ENCODE results near the gene DBX1. TPM values are rescaled to one million over a fixed set of nuclear protein-coding genes. Genes with fewer than 3 reads are reported as not detected.
"Not testable (repeated sequence)": the region's sequence is repeated elsewhere in the genome, so short reads cannot be mapped to it uniquely, and the experiment has no call there.

Gene DBX1
- total RNA-seq, 2 donors from 2014 or later = not detected

DNA sequence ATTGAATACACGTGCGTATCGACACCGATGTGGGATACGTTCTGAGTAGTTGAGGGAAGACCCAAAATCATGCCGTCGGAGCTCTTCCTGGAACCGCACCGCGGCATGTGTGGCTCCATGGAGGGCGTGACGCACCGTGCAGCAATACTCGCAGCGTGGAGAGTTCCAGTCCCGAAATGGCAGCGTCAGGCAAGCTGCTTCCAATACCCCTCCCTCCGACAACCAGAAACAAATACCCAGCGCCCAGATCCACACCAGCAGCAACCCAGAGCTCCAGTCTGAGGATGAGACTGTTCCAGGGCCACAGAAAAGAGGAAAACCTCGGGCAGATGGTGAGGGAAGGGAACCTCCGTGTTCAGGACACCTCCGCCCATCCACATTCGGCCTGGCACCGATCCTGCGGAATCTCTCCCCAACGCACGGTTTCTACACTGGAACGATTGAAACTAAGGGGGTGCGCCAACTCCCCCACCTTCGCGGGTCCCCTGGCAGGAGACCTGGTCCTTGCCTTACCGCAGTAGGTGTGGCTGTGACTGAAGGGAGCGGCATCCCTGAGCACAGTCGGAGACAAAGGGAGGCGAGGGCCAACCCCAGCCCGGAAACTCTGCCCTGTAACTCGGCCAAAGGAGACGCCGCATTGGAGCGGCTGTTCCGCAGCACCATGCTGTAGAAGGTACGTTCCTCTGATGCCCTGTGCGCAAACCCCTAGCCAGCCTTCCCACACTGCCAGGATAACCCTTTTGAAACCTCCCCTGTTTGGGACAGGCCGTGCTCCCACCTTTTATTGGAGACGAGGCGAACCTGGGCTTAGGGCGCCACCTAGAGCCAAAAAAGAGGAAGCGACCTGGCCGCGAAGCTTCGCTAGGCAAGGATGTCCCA is 28.2 kb downstream of the DBX1 start:
- ATAC-seq = peak; percentile 85
- peak; percentile 41 to 64 for DNase-seq
- intact Hi-C loops (cut with DNase I, micrococcal nuclease) = loop anchor here (5.0 to 10.0 kb wide), 2 partner anchors 223 to 575 kb away; no protein-coding TSS in a partner anchor

DNA sequence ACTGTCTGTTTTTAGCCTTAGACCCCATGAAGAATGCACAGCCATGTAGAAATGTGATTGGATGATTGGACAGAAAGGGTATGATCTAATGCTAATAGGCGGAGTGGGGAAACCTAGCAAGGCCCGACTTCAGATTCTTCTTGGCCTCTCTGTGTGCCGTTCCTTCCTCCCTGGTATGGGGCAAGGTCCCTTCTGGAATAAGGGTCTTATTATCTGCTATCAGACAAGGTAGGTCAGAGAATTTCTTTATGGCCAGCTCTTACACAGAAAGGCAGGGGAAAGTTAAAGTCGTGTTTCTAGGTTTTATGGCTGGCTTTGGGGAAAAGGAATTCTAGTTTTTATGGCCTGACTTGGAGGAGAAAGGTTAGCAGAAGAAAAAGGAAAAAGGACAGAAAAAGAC is 30.6 kb downstream of the DBX1 start:
- no peak for DNase-seq
- intact Hi-C loops (cut with DNase I, micrococcal nuclease) = loop anchor here (5.0 to 10.0 kb wide), 3 partner anchors 223 to 572 kb away; no protein-coding TSS in a partner anchor

DNA sequence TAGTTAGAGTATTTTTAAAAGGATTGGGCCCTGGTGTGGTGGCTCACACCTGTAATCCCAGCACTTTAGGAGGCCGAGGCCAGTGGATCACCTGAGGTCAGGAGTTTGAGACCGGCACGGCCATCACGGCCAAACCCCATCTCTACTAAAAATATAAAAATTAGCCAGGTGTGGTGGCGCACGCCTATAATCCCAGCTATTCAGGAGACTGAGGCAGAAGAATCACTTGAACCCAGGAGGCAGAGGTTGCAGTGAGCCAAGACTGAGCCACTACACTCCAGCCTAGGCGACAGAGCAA is 31.8 kb downstream of the DBX1 start:
- not testable (repeated sequence) for ATAC-seq, DNase-seq
- intact Hi-C loops (cut with DNase I, micrococcal nuclease) = loop anchor here in 1 of 2 donors (5.0 kb wide), 1 partner anchor 224 kb away; no protein-coding TSS in a partner anchor

More for the DNA sequence above, 30.6 kb downstream of the DBX1 start:
- peak; percentile 35 for ATAC-seq

DNA sequence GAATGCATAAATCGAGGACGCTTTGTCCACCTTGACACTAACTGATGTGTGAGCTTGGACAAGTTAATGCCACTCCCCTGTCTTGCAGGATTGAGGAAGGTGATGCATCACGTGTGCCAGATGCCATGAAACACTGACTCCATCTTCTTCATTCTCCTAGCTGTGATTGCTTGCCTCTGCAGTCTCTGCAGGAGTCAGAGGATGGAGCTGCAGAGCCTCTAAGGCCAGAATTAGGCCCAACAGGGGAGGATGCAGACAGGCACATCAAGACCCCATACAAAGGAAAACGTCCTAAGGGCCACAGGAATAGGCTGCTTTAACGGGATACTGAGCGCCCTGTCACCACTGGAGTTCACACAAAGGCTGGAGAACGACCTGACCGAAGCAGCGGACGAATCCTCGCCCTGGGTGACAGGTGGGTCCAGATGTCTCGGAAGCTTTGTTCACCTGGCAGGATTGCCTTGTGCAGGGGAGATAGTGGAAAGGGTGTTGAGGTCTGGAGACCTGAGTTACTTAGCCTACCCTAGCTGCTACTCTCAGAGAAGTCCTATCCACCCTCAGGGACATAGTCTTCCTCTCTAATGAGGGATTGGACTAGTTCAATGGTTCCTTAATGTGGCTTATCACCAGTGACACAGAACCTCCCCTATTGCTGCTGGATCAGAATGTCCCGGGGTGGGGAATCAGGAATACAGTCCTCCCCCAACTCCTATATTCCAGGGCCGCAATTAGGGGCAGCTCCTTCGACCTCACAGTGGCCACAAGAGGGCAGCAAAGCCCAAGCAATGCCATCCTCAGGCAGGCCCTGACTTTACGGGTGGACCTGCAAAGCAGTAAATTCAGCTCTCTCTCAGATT is 32.4 kb downstream of the DBX1 start:
- peak; percentile 61 to 86 for DNase-seq
- ATAC-seq = peak; percentile 75
- intact Hi-C loops (cut with DNase I, micrococcal nuclease) = loop anchor here in 1 of 2 donors (5.0 kb wide), 1 partner anchor 224 kb away; no protein-coding TSS in a partner anchor

DNA sequence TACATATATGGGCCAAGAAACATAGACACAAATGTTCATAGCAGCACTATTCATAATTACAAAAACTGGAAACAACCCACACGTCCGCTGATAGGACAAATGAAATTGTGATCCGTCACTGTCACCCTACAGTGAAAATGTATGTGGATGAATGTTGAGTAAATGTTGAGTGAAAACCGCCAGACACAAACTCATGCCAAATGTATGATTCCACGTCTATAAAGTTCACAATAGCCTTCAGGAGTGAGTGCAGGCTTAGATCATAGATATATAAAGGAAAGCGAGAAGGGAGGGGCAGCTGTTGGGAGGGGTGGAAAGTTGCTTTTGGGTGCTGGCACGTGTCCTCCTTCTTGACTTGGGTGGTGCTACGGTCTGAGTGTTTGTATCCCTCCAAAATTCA is 33.6 kb downstream of the DBX1 start:
- ATAC-seq = no peak
- intact Hi-C loops (cut with DNase I, micrococcal nuclease) = loop anchor here in 1 of 2 donors (5.0 kb wide), 1 partner anchor 226 kb away; no protein-coding TSS in a partner anchor
- DNase-seq = no peak

DNA sequence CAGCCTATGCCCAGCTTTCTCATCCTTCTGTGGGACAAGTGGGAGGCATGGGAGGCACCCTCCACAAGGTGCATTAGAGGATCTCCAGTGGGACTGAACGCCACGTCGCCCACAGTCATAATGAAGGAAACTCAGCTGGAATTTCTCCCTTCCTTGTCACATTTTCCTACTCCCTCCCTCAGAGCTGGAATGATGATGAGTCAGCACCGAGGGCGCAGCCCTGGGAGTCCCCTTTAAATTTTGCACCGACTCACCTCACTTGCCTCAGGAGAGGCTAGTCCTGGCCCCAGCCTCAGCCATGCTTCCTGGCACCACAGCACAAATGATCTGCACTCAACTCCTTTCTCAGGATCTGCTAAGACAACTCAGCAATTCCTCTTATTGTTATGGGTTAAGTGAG is 34.3 kb downstream of the DBX1 start:
- DNase-seq (no peak), ATAC-seq (no peak)
- intact Hi-C loops (cut with DNase I, micrococcal nuclease) = loop anchor here in 1 of 2 donors (5.0 kb wide), 1 partner anchor 226 kb away; no protein-coding TSS in a partner anchor

DNA sequence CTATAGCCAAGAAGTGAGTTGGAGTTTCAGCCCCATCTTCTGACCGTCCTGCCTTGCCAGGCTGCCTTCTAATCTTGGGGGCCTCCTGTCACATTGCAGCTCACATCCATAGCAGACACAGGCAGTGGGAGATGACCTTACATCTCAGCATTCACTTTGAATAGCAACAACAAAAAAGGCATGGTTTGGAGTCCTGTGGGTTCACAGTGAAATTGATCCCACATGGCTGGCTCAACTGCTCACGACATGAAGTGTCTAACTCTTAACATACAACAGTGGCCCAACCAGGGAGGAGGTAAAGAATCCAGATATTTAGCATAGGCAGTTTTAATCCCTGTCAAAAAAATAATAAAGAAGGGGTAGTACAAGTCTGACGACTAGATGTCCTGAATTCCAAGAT is 38.1 kb downstream of the DBX1 start:
- ATAC-seq = no peak
- intact Hi-C loops (cut with DNase I, micrococcal nuclease) = no loop called here
- no peak for DNase-seq

DNA sequence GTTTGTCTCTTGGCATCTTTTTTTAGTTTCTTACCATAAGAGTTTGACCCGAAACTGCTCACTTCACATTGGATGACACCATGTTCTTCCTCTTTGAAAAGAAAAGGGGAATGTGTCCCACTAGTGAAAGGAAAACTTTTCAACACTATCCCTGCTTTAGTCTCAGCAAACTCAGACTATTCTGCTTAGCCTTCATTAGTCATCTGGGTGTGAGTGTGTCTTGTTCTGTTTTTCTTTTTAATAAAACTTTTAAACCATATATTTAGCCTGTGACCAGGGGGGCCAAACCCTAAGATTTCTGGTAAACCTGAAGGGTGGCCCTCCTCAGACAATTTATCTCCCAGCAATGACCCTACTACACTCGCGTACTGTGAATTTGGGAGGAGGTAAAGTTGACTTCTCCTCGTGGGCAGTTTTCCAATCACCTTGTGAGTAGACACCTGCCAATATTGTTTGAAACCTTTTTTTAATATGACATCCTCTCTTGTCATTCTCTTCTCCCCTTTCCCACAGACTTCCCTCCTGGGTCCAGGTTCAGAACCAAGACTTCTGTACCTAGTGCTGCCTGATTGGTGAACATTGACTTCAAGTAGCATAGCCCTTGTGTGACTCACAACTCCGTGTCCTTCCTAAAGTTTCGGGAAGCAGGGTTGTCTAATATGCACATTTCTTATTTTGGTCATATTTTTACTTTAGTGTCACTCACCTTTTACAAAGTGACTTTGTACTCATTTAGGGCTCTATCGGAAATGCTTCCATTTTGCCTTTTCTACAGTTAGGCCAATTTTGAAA is 39.9 kb downstream of the DBX1 start:
- no peak for ATAC-seq
- intact Hi-C loops (cut with DNase I, micrococcal nuclease) = no loop called here

DNA sequence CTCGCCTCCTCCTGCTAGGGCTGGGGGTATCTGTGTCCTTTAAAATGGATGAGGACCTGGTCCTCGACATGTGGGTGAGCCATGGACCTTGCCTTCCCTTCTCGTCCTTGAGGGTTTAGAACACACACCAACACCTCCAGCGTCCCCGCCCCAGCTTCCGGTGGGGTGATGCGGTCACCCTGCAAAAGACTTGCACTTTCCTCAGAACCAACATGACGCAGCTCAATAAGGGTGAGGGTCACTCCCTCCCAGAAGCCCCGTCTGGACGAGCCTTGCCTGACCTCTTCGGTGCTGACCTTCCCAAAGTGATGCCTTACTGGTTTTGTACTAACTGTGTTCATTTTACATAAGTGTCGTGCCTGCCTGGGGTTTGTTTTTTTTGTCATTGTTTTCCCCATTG is 41.0 kb downstream of the DBX1 start:
- DNase-seq = no peak
- ATAC-seq = no peak
- intact Hi-C loops (cut with DNase I, micrococcal nuclease) = loop anchor here (10.0 kb wide), 2 partner anchors 165 to 555 kb away; no protein-coding TSS in a partner anchor

More for the DNA sequence above, 39.9 kb downstream of the DBX1 start:
- DNase-seq = no peak

DNA sequence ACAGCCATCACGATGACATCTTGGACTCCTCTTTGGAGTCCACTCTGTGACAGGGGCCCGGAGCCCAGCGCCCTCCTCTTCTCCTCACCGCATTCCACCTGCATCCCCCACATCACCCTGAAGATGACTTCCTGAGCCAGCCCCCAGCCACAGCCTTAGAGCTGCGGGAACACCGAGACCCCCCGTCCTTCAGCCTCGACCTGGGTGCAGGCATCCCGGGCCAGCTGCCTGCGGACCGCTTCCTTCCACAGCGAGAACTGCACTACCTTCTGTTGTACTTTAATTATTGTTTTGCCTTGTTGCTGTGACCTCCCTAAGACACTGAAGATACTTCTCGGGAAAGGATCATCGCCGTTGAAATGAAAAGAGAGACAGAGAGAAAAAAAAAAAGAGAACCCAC is 42.1 kb downstream of the DBX1 start:
- intact Hi-C loops (cut with DNase I, micrococcal nuclease) = loop anchor here (10.0 kb wide), 2 partner anchors 163 to 553 kb away; no protein-coding TSS in a partner anchor
- ATAC-seq (no peak), DNase-seq (no peak)

DNA sequence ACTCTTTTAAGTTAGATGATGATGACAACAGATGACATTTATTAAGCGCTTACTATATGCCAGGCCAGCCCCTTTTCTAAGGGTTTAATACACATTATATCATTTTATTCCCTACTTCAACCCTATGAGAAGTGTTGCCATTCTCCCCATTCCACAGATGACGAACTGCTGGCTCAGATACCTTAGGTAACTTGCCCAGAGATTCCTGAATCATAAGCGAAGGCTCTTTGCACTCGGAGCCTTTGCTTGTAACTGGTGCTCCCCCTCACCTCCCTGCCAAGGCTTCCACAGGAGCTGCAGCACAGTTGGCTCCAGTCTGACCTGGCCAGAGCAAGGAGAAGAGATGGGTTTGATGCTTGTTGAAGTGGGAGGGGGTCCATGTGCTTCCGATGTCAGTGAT is 43.0 kb downstream of the DBX1 start:
- DNase-seq = no peak

DNA sequence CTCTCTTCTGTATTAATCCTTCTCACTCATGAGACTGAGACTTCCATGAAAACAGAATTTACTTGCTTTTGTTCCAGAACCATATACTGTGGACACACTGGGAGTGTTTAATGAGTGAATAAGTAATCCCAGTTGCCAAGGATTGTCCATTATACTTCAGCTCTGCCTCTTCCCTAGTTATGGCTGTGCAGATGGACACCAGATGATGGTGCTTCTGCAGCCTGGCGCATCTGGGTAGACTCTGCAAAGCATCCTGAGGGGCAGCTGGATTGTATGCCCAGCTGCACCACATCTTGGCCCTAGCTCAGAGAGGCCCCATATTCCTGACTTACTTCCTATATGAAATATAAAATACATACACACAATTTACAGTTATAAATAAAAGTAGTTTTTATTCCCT is 43.5 kb downstream of the DBX1 start:
- intact Hi-C loops (cut with DNase I, micrococcal nuclease) = loop anchor here (10.0 kb wide), 2 partner anchors 162 to 552 kb away; no protein-coding TSS in a partner anchor
- ATAC-seq (no peak), DNase-seq (no peak)

More for the DNA sequence above, 43.0 kb downstream of the DBX1 start:
- ATAC-seq = no peak
- intact Hi-C loops (cut with DNase I, micrococcal nuclease) = loop anchor here (10.0 kb wide), 2 partner anchors 162 to 552 kb away; no protein-coding TSS in a partner anchor

DNA sequence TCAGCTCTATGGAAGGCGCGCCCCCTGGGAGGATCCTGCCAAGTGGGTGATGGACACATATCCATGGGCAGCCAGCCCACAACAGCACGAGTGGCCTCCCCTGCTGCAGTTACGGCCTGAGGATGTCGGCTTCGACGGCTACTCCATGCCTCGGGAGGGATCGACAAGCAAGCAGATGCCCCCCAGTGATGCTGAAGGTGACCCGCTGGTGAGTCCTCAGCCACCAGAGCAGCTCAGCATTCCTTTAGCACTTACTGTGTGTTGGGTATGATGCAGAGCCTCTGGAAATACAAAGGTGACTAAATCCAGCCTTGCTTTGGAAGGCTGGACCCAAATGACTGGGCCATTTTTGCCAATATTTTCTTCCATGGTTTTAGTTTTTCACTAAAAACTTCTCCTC is 45.7 kb downstream of the DBX1 start:
- intact Hi-C loops (cut with DNase I, micrococcal nuclease) = loop anchor here (5.0 to 10.0 kb wide), 3 partner anchors 160 to 550 kb away; no protein-coding TSS in a partner anchor
- ATAC-seq = no peak
- DNase-seq = no peak

DNA sequence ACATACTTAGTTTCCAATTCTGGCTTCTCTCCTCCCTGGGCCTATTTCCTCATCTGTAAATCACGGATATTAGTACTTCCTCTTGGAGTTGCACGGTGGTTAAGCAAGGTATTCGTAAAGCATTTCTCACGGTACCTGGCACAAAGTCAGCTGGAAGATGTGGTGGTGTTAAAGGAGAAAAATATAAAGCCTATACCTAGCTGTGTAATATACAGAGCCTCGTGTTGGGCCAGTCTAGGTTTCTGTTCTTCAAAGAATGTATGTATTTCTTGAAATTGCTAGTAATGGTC is 47.2 kb downstream of the DBX1 start:
- ATAC-seq = peak; percentile 1

DNA sequence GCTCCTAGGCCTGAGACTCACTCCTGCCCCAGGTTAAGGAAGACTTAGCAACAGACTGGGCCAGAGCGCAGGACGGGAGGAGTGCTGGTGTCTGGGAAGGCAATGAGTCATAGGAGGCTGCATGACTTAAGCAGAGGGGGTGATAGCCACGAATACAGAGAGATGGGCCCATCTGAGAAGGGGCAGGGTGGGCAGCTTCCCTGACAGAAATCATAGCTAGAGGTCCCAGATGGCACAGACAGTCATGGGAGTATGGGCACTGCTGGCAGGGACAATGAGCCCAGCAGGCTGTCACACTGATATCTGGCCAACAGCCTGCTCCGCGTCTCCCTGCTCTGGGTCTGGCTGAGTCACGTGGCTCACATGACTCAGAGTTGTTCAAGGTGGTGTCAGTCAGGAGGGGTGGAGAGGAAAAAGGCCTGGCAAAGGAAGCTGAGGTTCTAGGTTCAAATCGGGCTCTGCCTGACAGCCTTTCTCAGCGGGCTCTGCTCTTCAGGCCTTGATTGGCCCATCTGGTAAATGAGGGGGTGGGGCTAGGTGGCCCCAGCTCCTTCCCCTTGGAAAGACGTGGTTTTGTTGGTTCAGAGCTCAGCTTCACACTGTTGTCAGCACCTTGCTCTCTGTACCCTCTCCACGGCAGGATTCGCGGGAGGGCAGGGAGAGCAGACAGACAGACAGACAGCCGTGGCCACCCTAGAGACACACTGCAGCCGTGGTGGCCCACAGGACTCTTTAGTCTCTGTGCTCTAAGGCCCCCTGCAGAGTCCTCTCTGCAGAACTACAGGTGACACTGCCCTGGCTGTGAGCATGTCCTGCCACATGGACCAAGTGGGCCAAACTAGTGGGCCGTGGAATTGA is 47.8 kb downstream of the DBX1 start:
- peak; percentile 92 for ATAC-seq
- intact Hi-C loops (cut with DNase I, micrococcal nuclease) = loop anchor here (5.0 to 10.0 kb wide), 3 partner anchors 158 to 548 kb away; no protein-coding TSS in a partner anchor
- peak; percentile 60 to 82 for DNase-seq

More for the DNA sequence above, 47.2 kb downstream of the DBX1 start:
- intact Hi-C loops (cut with DNase I, micrococcal nuclease) = loop anchor here (5.0 to 10.0 kb wide), 3 partner anchors 158 to 548 kb away; no protein-coding TSS in a partner anchor
- no peak for DNase-seq

DNA sequence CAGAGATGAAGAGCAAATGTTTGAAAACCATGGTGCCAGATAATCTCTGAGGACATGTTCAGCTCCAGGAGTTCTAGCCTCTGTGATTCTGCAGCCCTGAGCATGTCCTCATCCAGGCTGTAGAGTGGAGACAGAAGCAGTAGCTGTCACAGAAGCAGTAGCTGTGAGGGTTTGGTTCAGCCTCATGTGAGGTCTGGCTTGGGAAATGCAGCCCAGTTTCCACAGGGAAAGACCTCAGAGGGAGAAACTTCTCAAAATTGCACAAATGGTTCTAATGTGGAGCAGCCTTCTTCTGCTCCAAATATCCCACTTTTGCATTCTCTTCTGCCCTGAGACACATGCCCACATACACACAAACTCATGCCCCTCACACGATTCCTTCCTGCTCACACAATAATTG is 48.4 kb downstream of the DBX1 start:
- DNase-seq = no peak
- intact Hi-C loops (cut with DNase I, micrococcal nuclease) = loop anchor here (5.0 to 10.0 kb wide), 3 partner anchors 157 to 547 kb away; no protein-coding TSS in a partner anchor
- no peak for ATAC-seq

All from left colon (tissue), 2 donors.